Psoas muscle (tissue), 8 donors: ENCODE measurements around the gene SURF6. TPM values are rescaled to one million over a fixed set of nuclear protein-coding genes. Genes with fewer than 3 reads are reported as not detected.
"Not testable (repeated sequence)": the region's sequence is repeated elsewhere in the genome, so short reads cannot be mapped to it uniquely, and the experiment has no call there.

ENCODE experiments used
- ATAC-seq, 4 donors: fragments of 200-7000 bp; cut with Tn5 transposase; one replicate each; pipeline ENCODE4 v1.9.1; 2020; ENCODE audit warnings: moderate library complexity in 3 of 4, mild to moderate bottlenecking in 2 of 4
- DNase-seq, 2 donors: peaks; one replicate each; pipeline ENCODE4 v3.0.0-alpha.2; 2020
- H3K27ac ChIP-seq: fragments of 200-600 bp; one replicate; pipeline ENCODE4 v1.8.0; 2022
- H3K27me3 ChIP-seq, 3 donors: fragments of 200-600 bp in 1 of 3; one replicate each; pipeline versions ENCODE4 v1.6.1 to v1.8.0; 2013 to 2022; ENCODE audit warnings: low read length in 2 of 3, mild to moderate bottlenecking in 2 of 3, moderate library complexity in 1 of 3; ENCODE audit not compliant: insufficient read depth in 3 of 3
- H3K36me3 ChIP-seq, 2 donors: fragments of 200-600 bp in 1 of 2; one replicate each; pipeline versions ENCODE4 v1.6.1 to v1.8.0; 2013 to 2022; ENCODE audit warnings: low read depth in 1 of 2, mild to moderate bottlenecking in 1 of 2, moderate library complexity in 1 of 2; ENCODE audit not compliant: insufficient read depth in 1 of 2
- H3K4me1 ChIP-seq: fragments of 200-600 bp; one replicate; pipeline ENCODE4 v1.8.0; 2022
- H3K4me3 ChIP-seq: fragments of 200-600 bp; one replicate; pipeline ENCODE4 v1.8.0; 2022; ENCODE audit warnings: mild to moderate bottlenecking
- H3K9me3 ChIP-seq: fragments of 200-600 bp; one replicate; pipeline ENCODE4 v1.8.0; 2022
- whole genome bisulfite sequencing, 3 donors: extraction: QIAGEN DNeasy Blood & Tissue Kit; methylation state at CpG; one replicate each; pipeline versions ENCODE4 v1.1.6 to v1.1.7; 2013; 5-methylcytosine and 5-hydroxymethylcytosine counted together
- intact Hi-C, 2 donors: fragments of 100-400 bp; cut with DNase I; formaldehyde crosslinking; loops; one replicate each; pipeline versions ENCODE4 v1.11.0 to v1.14.2; 2022
- polyA plus RNA-seq, 3 donors: library from polyadenylated mRNA; stranded (reverse); fragments of 200-250 nt; gene quantifications; one replicate each; pipeline ENCODE4 v1.2.3, GENCODE V29; 2013
- total RNA-seq, 4 donors: library from RNA; stranded (reverse); fragmentation: NEBNext Ultra II Directional in 2 of 4; extraction: Animal tissue kit (Norgen Biotek cat#: 25700) in 2 of 4; gene quantifications; one replicate each; pipeline versions ENCODE4 v1.2.1 to v1.2.4, GENCODE V29; 2021 to 2023
- TF ChIP-seq, protein P1 (sequence below): fragments of 200-600 bp; IDR thresholded peaks from one replicate; pipeline ENCODE4 v1.8.0; 2022; ENCODE audit warnings: antibody characterized with exemption
- donor health status: healthy with polysubstance abuse.
- donor health status: DM: no; HTN: no; CAD: no; lungs with moderate emphysema.
- donor health status: Bipolar disorder and iron deficiency.
- donor health status: healthy.
- donor health status: DM: yes; HTN: yes; CAD: no.
- donor health status: DM: no; HTN: no; CAD: no.
- donor health status: DM: no; HTN: no; CAD: no.
- donor health status: DM: yes; HTN: yes; CAD: no.

SURF6 gene
- total and polyA plus RNA-seq, 7 donors = 11.4 to 43.0 (median 27.3) TPM

DNA sequence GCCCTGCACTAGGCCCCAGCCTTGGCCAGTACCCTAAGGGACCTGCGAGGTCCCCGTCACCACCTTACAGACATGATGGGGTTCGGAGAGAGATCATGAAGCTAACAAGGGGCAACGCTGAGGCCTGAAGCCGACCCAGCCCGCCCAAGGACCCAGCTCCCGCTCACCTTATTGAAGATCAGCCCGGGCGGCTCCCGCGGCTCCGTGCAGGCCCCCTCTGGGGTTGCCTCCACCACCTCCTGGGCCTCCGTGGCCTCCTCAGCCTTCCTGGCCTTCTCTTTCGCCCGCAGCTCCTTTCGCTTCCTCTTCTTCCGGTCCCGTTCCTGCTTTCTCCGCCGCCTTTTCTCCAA is 3.6 kb downstream of the SURF6 start:
- H3K9me3 ChIP-seq = no peaks in the 10 kb centered on the region
- TF ChIP-seq, protein P1, sequence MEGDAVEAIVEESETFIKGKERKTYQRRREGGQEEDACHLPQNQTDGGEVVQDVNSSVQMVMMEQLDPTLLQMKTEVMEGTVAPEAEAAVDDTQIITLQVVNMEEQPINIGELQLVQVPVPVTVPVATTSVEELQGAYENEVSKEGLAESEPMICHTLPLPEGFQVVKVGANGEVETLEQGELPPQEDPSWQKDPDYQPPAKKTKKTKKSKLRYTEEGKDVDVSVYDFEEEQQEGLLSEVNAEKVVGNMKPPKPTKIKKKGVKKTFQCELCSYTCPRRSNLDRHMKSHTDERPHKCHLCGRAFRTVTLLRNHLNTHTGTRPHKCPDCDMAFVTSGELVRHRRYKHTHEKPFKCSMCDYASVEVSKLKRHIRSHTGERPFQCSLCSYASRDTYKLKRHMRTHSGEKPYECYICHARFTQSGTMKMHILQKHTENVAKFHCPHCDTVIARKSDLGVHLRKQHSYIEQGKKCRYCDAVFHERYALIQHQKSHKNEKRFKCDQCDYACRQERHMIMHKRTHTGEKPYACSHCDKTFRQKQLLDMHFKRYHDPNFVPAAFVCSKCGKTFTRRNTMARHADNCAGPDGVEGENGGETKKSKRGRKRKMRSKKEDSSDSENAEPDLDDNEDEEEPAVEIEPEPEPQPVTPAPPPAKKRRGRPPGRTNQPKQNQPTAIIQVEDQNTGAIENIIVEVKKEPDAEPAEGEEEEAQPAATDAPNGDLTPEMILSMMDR = no peak
- H3K27me3 ChIP-seq = no peaks in the 10 kb centered on the region
- no peak overlapping the region for H3K4me3 ChIP-seq
- H3K36me3 ChIP-seq = peaks cover 8 to 57% of the 10 kb centered on the region in 2 donors
- intact Hi-C loops = loop anchor here (5.0 to 10.0 kb wide), 3 partner anchors 145 to 288 kb away; partner anchors contain the start of gene SLC2A6 (in 1 of the 2)
- peaks cover 11% of the 10 kb centered on the region for H3K4me1 ChIP-seq
- ATAC-seq = no peak
- H3K27ac ChIP-seq = no peak overlapping the region
- peak in 1 of 2 donors; percentile 42 for DNase-seq
- WGBS, 3 donors = 85 to 93% (median 90%) methylated on average over 20 of the region's 20 CpGs

DNA sequence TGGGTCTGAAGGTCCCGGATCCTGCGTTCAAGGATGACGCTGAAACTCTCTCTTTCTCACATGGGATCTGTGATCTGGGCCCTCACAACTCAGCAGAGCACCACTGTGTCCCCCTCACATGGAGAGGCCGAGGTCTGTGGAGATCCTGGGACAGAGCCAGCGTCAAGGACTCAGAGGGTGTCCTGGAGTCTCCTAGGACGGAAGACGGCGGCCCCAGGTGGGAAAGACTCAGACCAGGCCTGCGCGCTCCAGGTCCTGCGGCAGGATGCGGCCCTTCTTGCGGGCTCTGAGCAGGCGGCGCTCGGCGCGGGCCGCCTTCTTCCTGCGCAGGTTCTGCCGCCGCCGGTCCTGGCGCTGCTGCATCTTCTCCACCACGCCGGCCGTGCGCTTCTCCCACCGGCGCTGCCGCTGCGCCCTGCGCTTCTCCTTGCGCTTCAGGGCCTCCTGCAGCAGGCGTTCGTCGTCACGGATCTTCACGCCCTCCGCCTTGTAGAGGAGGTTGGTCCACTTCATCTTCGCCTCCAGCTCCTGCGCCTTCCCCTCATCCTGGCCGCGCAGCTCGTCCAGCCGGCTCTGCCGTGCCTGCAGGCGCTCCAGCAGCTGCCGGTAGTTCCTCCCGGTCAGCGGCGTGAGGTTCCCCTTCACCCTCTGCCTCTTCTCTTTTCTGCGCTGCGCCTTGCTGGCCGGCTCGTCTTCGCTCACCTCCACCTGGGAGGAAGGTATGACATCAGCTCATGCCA is 4.2 kb downstream of the SURF6 start:
- peak in 1 of 2 donors; percentile 44 for DNase-seq
- no peaks in the 10 kb centered on the region for H3K27me3 ChIP-seq
- H3K9me3 ChIP-seq = no peaks in the 10 kb centered on the region
- intact Hi-C loops = loop anchor here (5.0 to 10.0 kb wide), 3 partner anchors 145 to 287 kb away; partner anchors contain the start of gene SLC2A6 (in 1 of the 2)
- peaks cover 11% of the 10 kb centered on the region for H3K4me1 ChIP-seq
- no peak for ATAC-seq
- no peak overlapping the region for H3K27ac ChIP-seq
- no peak overlapping the region for H3K4me3 ChIP-seq
- 94 to 97% (median 94%) methylated on average over 53 to 57 of the region's 57 CpGs for WGBS, 3 donors
- TF ChIP-seq, protein P1 = no peak
- peaks cover 8 to 57% of the 10 kb centered on the region in 2 donors for H3K36me3 ChIP-seq

DNA sequence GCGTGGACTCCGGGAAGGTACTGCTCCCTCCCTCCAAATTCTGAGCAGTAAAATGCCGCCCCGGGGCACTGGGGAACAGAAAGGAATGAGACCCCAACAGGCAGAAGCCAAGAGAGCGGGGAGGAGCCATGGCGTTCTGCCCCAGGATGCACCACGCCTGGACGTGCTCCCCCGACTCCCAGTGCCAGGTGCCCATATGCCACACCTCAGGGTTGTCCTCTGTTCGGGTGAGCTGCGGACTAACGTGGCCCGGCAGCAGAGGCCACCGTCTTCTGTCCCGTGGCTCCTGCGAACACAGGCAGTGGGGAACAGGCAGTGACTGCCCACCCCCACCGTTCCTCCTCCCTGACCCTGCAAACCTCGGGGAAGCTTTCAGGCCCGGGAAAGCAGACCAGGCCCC is 4.8 kb downstream of the SURF6 start:
- intact Hi-C loops = loop anchor here (5.0 to 10.0 kb wide), 3 partner anchors 144 to 286 kb away; partner anchors contain the start of gene SLC2A6 (in 1 of the 2)
- Histone ChIP-seq H3K9me3 (no peaks in the 10 kb centered on the region), H3K27ac (no peak overlapping the region), H3K4me1 (peaks cover 11% of the 10 kb centered on the region), H3K4me3 (no peak overlapping the region), H3K27me3 (no peaks in the 10 kb centered on the region), H3K36me3 (peaks cover 8 to 57% of the 10 kb centered on the region in 2 donors)
- ATAC-seq (no peak), DNase-seq (peak in 1 of 2 donors; percentile 34)
- 79 to 87% (median 83%) methylated on average over 19 of the region's 19 CpGs for WGBS, 3 donors
- TF ChIP-seq, protein P1 = no peak

DNA sequence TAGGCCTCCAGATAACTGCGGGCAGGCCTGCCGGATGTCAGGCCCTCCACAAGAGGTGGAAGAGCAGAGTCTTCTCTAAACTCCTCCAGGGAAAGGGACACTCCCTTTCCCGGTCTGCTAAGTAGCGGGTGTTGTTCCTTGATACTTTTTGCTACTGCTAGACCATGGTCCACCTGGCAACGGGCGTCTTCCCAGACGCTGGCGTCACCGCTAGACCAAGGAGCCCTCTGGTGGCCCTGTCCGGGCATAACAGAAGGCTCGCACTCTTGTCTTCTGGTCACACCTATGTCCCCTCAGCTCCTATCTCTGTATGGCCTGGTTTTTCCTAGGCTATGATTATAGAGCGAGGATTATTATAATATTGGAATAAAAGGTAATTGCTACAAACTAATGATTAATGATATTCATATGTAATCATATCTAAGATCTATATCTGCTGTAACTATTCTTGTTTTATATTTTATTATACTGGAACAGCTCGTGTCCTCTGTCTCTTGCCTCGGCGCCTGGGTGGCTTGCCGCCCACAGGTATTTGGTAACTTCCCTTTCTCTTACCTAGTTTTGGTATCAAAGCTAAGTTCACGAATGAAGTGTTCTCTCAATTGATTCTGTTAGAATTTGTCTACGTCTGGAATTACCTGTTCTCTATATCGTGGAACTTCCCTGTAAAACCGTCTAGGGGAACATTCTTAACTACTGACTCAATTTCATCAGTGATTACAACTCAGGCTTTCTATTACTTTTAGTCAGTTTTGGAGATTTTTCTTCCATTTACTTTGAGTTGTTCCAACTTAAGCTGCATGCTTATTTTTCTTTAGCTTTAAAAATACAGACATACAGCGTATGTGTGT is 6.5 kb downstream of the SURF6 start:
- 54 to 58% (median 55%) methylated on average over 21 of the region's 21 CpGs for WGBS, 3 donors
- H3K27ac ChIP-seq = peak overlapping the region; percentile 36
- not testable (repeated sequence) for H3K9me3 ChIP-seq, H3K27me3 ChIP-seq, H3K4me3 ChIP-seq, H3K4me1 ChIP-seq
- H3K36me3 ChIP-seq = peaks cover 8 to 52% of the 10 kb centered on the region in 2 donors
- DNase-seq = peak in 1 of 2 donors; percentile 60
- TF ChIP-seq, protein P1 = peak; percentile 58
- intact Hi-C loops = loop anchor here (5.0 to 10.0 kb wide), 3 partner anchors 142 to 285 kb away; partner anchors contain the start of gene SLC2A6 (in 1 of the 2)
- peak in 1 of 4 donors; percentile 40 for ATAC-seq
